Neural cell (in vitro differentiated cells): ENCODE data around the gene CACNG6. TPM values are rescaled to one million over a fixed set of nuclear protein-coding genes. Genes with fewer than 3 reads are reported as not detected.

Experiments used
- H2AFZ ChIP-seq: fragments of 200-600, 300-800 bp; sonication (generic), shearing (Covaris generic); 2 replicates; pipeline ENCODE4 v1.6.0; 2014; ENCODE audit warnings: low read depth, mild to moderate bottlenecking, antibody characterized with exemption, low read length, moderate library complexity
- H3F3A ChIP-seq: fragments of 200-600 bp; shearing (Covaris generic); 2 replicates; pipeline ENCODE4 v1.6.1; 2016; ENCODE audit warnings: mild to moderate bottlenecking, moderate library complexity, mixed read lengths, antibody characterized with exemption, low read length; ENCODE audit not compliant: insufficient read depth, poor library complexity, severe bottlenecking
- H3K27ac ChIP-seq: fragments of 200-600, 300-800 bp; sonication (generic), shearing (Covaris generic); 2 replicates; pipeline ENCODE4 v1.5.1; 2014; ENCODE audit warnings: mild to moderate bottlenecking, low read length, moderate library complexity
- H3K27me3 ChIP-seq: fragments of 300-800, 200-600 bp; sonication (generic), shearing (Covaris generic); 2 replicates; pipeline ENCODE4 v1.6.0; 2014; ENCODE audit warnings: mild to moderate bottlenecking, low read depth, low read length, moderate library complexity; ENCODE audit not compliant: insufficient read depth
- H3K36me3 ChIP-seq: fragments of 300-800, 200-600 bp; sonication (generic), shearing (Covaris generic); 2 replicates; pipeline ENCODE4 v1.5.1; 2014; ENCODE audit warnings: mild to moderate bottlenecking, antibody characterized with exemption, low read length, moderate library complexity; ENCODE audit not compliant: insufficient read depth
- H3K4me2 ChIP-seq: fragments of 300-800, 200-600 bp; sonication (generic), shearing (Covaris generic); 2 replicates; pipeline ENCODE4 v1.6.0; 2014; ENCODE audit warnings: mild to moderate bottlenecking, low read length
- H3K4me3 ChIP-seq: fragments of 300-800, 200-600 bp; sonication (generic), shearing (Covaris generic); 2 replicates; pipeline ENCODE4 v1.5.1; 2014; ENCODE audit warnings: mild to moderate bottlenecking, low read length, moderate library complexity
- H3K79me2 ChIP-seq: fragments of 200-600 bp; shearing (Covaris generic); replicated peaks from 2 replicates; pipeline ENCODE4 v1.6.0; 2014; ENCODE audit warnings: mild to moderate bottlenecking, low read length, moderate library complexity; ENCODE audit not compliant: insufficient read depth
- H3K9ac ChIP-seq: fragments of 300-800, 200-600 bp; sonication (generic), shearing (Covaris generic); 2 replicates; pipeline ENCODE4 v1.6.1; 2016; ENCODE audit warnings: mild to moderate bottlenecking, low read length, mixed read lengths
- H3K9me2 ChIP-seq: fragments of 200-600 bp; shearing (Covaris generic); 2 replicates; pipeline ENCODE4 v1.6.1; 2016; ENCODE audit warnings: mild to moderate bottlenecking, low read length, mixed read lengths; ENCODE audit not compliant: insufficient read depth
- H3K9me3 ChIP-seq: fragments of 200-600, 300-800 bp; sonication (generic), shearing (Covaris generic); 2 replicates; pipeline ENCODE4 v1.6.1; 2016; ENCODE audit warnings: mild to moderate bottlenecking, mixed run types, low read length, moderate library complexity, mixed read lengths
- H4K20me1 ChIP-seq: fragments of 200-600 bp; shearing (Covaris generic); 2 replicates; pipeline ENCODE4 v1.6.1; 2016; ENCODE audit warnings: mild to moderate bottlenecking, mixed run types; ENCODE audit not compliant: insufficient read depth
- CTCF ChIP-seq: fragments of 450-650 bp; IDR thresholded peaks from 2 replicates; pipeline ENCODE4 v1.5.1; 2014; ENCODE audit warnings: antibody characterized with exemption, mild to moderate bottlenecking, moderate library complexity; ENCODE audit not compliant: poor library complexity, severe bottlenecking
- EP300 ChIP-seq: fragments of 450-650 bp; conservative IDR thresholded peaks from 2 replicates; pipeline ENCODE4 v1.6.1; 2014; ENCODE audit warnings: antibody characterized with exemption, mild to moderate bottlenecking, moderate library complexity; ENCODE audit not compliant: poor library complexity, severe bottlenecking
- EZH2 ChIP-seq: fragments of 200-600, 300-800 bp; shearing (Covaris generic), sonication (generic); IDR thresholded peaks from 2 replicates; pipeline ENCODE4 v1.6.1; 2014; ENCODE audit warnings: antibody characterized with exemption, low read length, borderline replicate concordance, mild to moderate bottlenecking; ENCODE audit not compliant: insufficient read depth, poor library complexity, severe bottlenecking
- MXI1 ChIP-seq: fragments of 450-650 bp; conservative IDR thresholded peaks from 2 replicates; pipeline ENCODE4 v1.6.1; 2014; ENCODE audit warnings: antibody characterized with exemption, mild to moderate bottlenecking; ENCODE audit not compliant: poor library complexity, severe bottlenecking
- POLR2AphosphoS5 ChIP-seq: IDR thresholded peaks from 2 replicates; pipeline ENCODE4 v1.6.1; 2012
- RAD21 ChIP-seq: fragments of 450-650 bp; conservative IDR thresholded peaks from 2 replicates; pipeline ENCODE4 v1.6.1; 2014; ENCODE audit warnings: antibody characterized with exemption, mild to moderate bottlenecking, moderate library complexity
- SMC3 ChIP-seq: fragments of 450-650 bp; conservative IDR thresholded peaks from 2 replicates; pipeline ENCODE4 v1.6.1; 2014; ENCODE audit warnings: antibody characterized with exemption, mild to moderate bottlenecking, moderate library complexity; ENCODE audit not compliant: poor library complexity
- TAF1 ChIP-seq: IDR thresholded peaks from 2 replicates; pipeline ENCODE4 v1.6.1; 2012; ENCODE audit warnings: low read depth
- polyA plus RNA-seq: library from polyadenylated mRNA; depleted of rRNA; stranded (reverse); fragments of >200 nt; gene quantifications from 2 replicates; pipeline ENCODE4 v1.2.3, GENCODE V29; 2014
- TF ChIP-seq, protein P1 (sequence below): IDR thresholded peaks from 2 replicates; pipeline ENCODE4 v1.6.1; 2012; ENCODE audit warnings: borderline replicate concordance

Gene CACNG6
- polyA plus RNA-seq, 1 donor from 2014 or later: 0.28 TPM

GRCh38 chr19:53998223-53998622 is 6.8 kb downstream of the CACNG6 start:
- Histone ChIP-seq H3K9me2 (no peaks in the 10 kb centered on the region), H3K27me3 (no peaks in the 10 kb centered on the region), H4K20me1 (no peaks in the 10 kb centered on the region), H3K27ac (no peak overlapping the region), H3K9me3 (no peaks in the 10 kb centered on the region), H3K9ac (no peak overlapping the region), H3K79me2 (no peaks in the 10 kb centered on the region), H3K4me3 (no peak overlapping the region), H3K4me2 (no peak overlapping the region), H3K36me3 (no peaks in the 10 kb centered on the region), H2AFZ (no peak overlapping the region), H3F3A (no peaks in the 10 kb centered on the region)
- TF ChIP-seq POLR2AphosphoS5 (no peak), EZH2 (no peak), CTCF (no peak), TAF1 (no peak), RAD21 (no peak), MXI1 (no peak), SMC3 (no peak), EP300 (no peak)
- TF ChIP-seq, protein P1, sequence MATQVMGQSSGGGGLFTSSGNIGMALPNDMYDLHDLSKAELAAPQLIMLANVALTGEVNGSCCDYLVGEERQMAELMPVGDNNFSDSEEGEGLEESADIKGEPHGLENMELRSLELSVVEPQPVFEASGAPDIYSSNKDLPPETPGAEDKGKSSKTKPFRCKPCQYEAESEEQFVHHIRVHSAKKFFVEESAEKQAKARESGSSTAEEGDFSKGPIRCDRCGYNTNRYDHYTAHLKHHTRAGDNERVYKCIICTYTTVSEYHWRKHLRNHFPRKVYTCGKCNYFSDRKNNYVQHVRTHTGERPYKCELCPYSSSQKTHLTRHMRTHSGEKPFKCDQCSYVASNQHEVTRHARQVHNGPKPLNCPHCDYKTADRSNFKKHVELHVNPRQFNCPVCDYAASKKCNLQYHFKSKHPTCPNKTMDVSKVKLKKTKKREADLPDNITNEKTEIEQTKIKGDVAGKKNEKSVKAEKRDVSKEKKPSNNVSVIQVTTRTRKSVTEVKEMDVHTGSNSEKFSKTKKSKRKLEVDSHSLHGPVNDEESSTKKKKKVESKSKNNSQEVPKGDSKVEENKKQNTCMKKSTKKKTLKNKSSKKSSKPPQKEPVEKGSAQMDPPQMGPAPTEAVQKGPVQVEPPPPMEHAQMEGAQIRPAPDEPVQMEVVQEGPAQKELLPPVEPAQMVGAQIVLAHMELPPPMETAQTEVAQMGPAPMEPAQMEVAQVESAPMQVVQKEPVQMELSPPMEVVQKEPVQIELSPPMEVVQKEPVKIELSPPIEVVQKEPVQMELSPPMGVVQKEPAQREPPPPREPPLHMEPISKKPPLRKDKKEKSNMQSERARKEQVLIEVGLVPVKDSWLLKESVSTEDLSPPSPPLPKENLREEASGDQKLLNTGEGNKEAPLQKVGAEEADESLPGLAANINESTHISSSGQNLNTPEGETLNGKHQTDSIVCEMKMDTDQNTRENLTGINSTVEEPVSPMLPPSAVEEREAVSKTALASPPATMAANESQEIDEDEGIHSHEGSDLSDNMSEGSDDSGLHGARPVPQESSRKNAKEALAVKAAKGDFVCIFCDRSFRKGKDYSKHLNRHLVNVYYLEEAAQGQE: no peak

- no peaks in the 10 kb centered on the region for H4K20me1 ChIP-seq
- no peaks in the 10 kb centered on the region for H3K36me3 ChIP-seq
- no peak overlapping the region for H3K4me2 ChIP-seq
- TF ChIP-seq POLR2AphosphoS5: no peak
- no peak for TF ChIP-seq SMC3
- TF ChIP-seq RAD21: no peak
- TF ChIP-seq EZH2: no peak
- TF ChIP-seq EP300: no peak
- no peak for TF ChIP-seq TAF1
- no peak for TF ChIP-seq MXI1
- no peak for TF ChIP-seq CTCF
- TF ChIP-seq, protein P1: no peak
- no peaks in the 10 kb centered on the region for H3K9me2 ChIP-seq
- H3K9ac ChIP-seq: no peak overlapping the region
- H3K9me3 ChIP-seq: no peaks in the 10 kb centered on the region
- H3K27ac ChIP-seq: no peak overlapping the region
- H3K4me3 ChIP-seq: no peak overlapping the region
- no peaks in the 10 kb centered on the region for H3K79me2 ChIP-seq
- H3F3A ChIP-seq: no peaks in the 10 kb centered on the region
- H2AFZ ChIP-seq: no peak overlapping the region
- H3K27me3 ChIP-seq: no peaks in the 10 kb centered on the region
Measured at GRCh38 chr19:53999694-54000093, 8.3 kb downstream of the CACNG6 start.
